Activated gamma-delta T cell treated with anti-CD3 and anti-CD28 coated beads, Interleukin-2, amount 50 U/mL, for 16 hours (primary cell): Measurements from ENCODE around the gene GINS3.

ENCODE experiments used
- DNase-seq: peaks from one replicate; pipeline ENCODE4 v3.0.0-alpha.2; 2020; ENCODE audit warnings: low read depth

Gene GINS3

DNA sequence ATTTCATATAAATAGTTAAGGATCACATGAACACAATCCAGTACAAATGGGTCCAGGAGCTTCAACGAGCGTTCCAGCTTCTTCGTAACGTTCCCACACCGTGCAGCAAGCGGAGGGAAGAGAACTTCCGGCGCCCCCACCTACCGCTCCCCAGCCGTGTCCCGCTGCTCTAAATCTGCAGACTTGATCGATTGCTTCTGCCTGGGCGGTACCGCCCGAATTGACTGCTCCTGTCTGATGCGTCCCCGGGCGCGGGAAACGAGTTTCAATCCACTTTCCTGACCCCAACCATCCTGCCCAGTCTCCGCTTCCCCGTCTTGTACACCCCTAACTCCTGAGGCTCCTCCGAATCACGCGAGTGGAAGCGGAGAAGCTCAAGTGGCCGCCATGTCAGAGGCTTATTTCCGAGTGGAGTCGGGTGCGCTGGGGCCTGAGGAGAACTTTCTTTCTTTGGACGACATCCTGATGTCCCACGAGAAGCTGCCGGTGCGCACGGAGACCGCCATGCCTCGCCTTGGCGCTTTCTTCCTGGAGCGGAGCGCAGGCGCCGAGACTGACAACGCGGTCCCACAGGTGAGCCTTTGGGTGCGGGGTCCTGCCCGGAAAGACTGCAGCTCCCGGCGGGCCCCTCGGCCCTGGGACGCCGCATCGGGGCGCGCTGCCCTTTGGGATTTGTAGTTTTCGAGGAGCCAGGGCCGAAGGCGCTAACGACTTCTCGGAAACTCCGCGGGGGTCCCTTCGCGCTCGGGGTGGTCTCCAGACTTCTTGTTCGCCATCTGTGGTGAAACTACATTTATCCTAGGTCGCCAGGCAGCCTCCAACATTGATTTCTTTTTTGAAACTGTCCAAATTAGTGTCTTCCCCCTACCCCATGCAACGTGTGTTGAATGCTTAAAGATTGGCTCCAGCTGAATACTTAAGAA is at the start of gene GINS3:
Gene GINS3, plus strand, starts transcription at position 257 of the 923 bp plus-strand sequence. Its CDS starts 131 bp downstream, at position 388.
- DNase-seq, result peak; percentile 70

- DNase-seq, result no peak
These were observed 48.7 kb upstream of the GINS3 start for GRCh38 chr16:58343562-58343961.

DNA sequence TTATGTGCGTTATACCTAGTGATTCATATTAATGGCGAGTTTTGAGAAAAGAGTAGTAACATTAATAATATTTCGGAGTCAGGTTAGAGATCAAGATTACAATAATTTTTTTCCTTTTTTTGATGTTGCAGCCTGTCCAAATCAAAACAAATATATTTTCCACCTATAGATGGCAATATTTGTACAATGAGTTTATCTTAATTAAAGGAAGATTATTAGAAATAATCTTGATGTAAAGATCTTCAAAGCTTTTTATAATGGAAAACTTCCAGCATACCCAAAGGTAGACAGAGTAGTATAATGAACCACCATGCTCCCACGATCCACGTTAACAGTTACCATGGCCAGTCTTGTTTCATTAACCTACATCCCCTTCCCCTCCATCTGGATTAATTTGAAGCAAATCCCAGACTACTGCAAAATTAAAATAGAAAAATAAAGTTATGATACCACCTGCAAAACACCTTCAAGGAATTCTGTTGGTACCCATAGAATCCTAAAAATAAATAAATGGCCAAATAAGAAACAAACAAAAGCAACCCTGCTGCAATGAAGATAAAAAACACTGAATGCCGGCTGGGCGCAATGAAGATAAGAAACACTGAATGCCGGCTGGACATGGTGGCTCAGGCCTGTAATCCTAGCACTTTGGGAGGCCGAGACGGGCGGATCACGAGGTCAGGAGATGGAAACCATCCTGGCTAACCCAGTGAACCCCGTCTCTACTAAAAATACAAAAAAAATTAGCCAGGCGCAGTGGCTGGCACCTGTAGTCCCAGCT is 46.5 kb upstream of the GINS3 start:
- DNase-seq, result no peak

- no peak for DNase-seq
These were observed 45.4 kb upstream of the GINS3 start for GRCh38 chr16:58346831-58347371.

DNA sequence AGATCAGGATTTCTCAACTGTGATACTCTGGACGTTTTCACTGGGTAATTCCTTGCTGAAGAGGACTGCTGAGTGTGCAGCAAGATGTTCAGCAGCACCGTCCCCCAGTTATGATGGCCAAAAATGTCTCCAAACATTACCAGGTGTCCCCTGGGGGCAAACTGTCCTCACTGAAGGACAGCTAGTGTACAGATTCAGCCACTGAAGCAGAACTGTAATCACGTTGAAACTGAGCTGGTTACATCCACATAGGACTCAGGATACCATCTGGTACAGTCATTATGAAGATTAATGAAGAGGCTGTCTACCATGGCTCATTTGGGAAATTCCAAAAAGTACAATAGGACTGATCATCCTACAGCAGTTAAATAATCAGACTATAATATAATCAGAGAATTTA is 43.3 kb upstream of the GINS3 start:
- no peak for DNase-seq

DNA sequence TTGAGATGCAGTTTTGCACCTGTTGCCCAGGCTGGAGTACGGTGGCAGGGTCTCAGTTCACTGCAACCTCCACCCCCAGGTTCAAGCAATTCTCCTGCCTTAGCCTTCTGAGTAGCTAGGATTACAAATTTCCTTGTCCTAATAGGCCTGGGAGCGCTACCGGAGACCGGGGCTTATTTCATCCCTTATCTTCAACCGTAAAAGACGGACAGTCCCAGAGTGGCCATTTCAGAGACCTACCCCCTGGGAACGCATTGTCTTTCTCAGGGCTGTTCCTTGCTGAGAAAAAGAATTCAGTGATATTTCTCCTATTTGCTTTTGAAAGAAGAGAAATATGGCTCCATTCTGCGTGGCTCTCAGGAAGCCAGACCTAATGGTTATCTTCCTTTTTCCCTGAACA is 39.6 kb upstream of the GINS3 start:
- no peak for DNase-seq

DNA sequence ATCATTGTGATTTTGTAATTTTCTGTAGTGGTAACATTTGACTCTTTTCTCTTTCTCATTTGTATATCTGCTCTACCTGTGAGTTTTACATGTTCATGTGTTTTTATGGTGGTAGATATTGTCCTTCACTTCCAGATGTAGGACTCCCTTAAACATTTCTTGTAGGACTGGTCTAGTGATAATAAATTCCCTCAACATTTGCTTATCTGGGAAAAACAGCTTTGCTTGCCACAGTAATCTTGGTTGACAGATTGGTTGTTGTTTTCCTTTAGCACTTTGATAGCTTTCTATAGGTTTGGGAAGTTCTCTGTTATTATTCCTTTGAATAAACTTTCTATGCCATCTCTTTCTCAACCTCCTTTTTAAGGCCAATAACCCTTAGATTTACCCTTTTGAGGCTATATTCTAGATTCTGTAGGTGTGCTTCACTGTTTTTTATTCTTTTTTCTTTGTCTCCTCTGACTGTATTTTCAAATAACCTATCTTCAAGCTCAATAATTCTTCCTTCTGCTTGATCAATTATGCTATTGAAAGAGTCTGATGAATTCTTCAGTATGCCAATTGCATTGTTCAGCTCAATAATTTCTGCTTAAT is 32.1 kb upstream of the GINS3 start:
- DNase-seq, result no peak

GRCh38 chr16:58361726-58362125 is 30.5 kb upstream of the GINS3 start:
- DNase-seq, result no peak

- no peak for DNase-seq
These were observed 28.4 kb upstream of the GINS3 start for GRCh38 chr16:58363746-58364393.

GRCh38 chr16:58365623-58366022 is 26.6 kb upstream of the GINS3 start:
- DNase-seq, result no peak

DNA sequence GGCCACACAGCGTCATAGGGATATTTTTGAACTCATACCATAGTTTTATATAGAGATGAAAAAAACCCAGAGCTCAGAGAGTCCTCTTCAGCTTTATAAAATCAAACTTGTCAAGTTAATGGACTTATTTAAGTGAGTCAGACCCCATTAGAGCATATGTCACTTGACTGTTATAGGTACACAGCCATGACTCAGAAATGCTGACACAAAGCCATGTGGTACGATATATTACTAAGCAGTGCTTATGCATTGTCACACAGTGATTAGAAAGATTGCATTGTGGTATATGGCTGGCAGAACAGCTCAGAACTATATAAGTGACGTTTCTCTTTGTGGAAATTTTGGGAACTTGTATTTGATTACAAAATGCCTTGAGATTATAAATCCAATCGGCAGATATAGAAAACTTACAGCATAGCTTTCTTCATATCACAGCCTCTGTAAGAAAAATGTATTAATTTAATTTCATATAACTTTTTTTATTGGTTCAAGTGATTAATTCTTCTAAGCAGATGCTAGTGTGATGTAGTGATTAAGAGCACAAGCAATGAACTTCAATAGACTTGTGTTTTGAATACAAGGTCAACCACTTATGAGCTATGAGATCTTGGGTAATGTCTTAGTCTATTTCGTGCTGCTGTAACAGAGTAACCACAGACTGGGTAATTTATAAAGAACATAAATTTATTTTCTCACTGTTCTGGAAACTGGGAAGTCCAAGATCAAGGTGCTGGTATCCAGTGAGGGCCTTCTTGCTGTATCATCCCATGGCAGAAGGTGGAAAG is 25.8 kb upstream of the GINS3 start:
- DNase-seq, result no peak

GRCh38 chr16:58367252-58367651 is 25.0 kb upstream of the GINS3 start:
- DNase-seq, result no peak

DNA sequence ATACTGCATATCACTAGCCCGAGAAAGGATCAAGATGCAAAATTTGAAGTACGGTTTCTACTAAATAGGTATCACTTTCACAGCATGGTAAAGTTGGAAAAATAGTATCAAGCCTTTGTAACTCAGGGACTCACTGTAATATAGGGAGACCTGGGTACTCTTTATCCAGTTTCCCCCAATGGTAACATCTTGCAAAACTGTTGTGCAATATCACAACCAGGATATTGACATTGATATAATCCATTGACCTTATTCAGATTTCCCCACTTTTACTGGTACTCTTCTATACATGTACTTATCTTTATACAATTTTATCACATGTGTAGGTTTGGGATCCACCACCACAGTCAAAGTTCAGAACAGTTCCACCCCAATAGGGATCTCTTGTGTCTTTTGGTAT is 20.4 kb upstream of the GINS3 start:
- DNase-seq, result no peak

GRCh38 chr16:58375386-58375785 is 16.9 kb upstream of the GINS3 start:
- DNase-seq, result no peak

GRCh38 chr16:58377932-58378331 is 14.3 kb upstream of the GINS3 start:
- DNase-seq, result no peak

- no peak for DNase-seq
These were observed 13.9 kb upstream of the GINS3 start for GRCh38 chr16:58378401-58378800.

DNA sequence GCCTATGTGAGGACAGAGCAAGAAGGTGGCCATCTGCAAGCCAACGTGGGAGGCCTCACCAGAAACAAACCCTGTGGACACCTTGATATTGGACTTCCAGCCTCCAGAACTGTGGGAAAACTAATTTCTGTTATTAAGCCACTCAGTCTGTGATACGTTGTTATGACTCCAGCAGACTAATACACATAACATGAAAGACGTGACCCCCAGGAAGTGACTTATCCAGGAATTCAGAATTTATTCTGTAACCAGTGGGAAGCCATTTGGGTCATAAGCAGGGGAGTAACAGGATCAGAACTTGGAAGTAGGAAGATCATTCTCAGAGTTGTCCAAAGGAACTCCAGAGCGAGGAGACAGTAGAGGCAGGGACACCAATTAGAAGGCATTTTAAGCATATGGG is 12.5 kb upstream of the GINS3 start:
- DNase-seq, result no peak

- no peak for DNase-seq
These were observed 10.6 kb upstream of the GINS3 start for GRCh38 chr16:58381661-58382060.

GRCh38 chr16:58384437-58385055 is 7.7 kb upstream of the GINS3 start:
- DNase-seq, result no peak

DNA sequence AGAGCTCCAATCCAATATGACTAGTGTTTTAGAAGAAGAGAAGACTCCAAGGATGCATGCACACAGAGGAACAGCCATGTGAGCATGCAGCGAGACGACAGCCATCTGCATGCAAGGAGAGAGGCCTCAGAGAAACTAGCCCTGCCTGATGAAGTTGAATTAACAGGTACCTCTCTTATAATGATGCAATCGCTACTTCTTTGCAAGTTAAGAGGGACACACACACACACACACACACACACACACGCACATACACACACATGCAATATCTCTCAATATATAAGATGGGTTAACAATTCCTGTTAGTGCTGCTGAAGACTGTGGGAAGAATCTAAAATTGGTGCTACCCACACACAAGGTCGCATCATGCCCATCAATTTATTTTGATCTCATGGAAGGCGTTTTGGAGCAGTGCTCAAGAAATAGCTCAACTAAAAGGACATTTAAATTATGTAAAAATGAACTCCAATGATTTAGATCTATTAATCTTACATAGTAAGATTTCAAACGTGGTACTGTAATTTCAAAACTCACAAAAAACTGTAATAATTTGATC is 7.0 kb upstream of the GINS3 start:
- DNase-seq, result no peak
